GM20000 (cell line): ENCODE data around the gene RAB7A.

Experiments
- DNase-seq: peaks from one replicate; pipeline ENCODE4 v3.0.0; 2012; ENCODE audit warnings: low spot score
- TF ChIP-seq, protein P1 (sequence below): IDR thresholded peaks from 2 replicates; pipeline ENCODE4 v1.5.1; 2012; ENCODE audit warnings: mild to moderate bottlenecking, control low read depth; ENCODE audit errors: extremely low read depth, missing control alignments

RAB7A gene

DNA sequence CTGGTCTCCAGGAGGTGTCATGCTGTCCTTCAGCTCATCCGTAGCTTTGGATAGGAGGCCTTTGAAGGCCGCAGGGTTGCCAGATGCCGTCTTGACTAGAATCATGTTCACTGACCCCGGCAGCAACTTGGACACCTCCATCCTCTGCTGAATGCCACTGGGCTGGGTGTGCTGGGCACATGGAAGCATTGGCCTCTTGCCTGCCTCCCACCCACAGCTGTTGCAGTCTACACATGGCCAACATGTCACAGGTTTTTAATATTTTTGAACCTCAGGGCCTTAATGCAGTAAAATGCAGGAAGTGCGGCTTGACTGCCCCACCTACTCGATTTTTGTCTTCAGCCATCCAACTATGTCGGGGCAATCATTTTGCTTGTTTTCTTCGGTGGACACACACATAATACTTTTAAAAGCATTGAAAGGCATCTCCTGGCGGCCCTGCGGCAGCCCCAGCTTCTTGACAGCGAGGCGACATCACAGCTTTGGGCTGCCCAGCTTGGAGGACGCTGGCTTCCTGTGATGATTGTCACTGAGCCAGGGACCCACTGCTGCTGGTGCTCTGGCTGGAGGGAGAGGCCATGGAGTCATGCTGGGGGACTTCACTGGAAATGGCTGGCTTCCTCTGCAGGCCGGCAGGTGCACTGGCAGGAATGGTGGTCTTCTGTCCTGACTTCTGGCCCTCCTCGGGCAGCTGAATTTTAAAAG is 121.8 kb downstream of the RAB7A start:
- no peak for DNase-seq
- TF ChIP-seq, protein P1, sequence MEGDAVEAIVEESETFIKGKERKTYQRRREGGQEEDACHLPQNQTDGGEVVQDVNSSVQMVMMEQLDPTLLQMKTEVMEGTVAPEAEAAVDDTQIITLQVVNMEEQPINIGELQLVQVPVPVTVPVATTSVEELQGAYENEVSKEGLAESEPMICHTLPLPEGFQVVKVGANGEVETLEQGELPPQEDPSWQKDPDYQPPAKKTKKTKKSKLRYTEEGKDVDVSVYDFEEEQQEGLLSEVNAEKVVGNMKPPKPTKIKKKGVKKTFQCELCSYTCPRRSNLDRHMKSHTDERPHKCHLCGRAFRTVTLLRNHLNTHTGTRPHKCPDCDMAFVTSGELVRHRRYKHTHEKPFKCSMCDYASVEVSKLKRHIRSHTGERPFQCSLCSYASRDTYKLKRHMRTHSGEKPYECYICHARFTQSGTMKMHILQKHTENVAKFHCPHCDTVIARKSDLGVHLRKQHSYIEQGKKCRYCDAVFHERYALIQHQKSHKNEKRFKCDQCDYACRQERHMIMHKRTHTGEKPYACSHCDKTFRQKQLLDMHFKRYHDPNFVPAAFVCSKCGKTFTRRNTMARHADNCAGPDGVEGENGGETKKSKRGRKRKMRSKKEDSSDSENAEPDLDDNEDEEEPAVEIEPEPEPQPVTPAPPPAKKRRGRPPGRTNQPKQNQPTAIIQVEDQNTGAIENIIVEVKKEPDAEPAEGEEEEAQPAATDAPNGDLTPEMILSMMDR, result no peak

DNA sequence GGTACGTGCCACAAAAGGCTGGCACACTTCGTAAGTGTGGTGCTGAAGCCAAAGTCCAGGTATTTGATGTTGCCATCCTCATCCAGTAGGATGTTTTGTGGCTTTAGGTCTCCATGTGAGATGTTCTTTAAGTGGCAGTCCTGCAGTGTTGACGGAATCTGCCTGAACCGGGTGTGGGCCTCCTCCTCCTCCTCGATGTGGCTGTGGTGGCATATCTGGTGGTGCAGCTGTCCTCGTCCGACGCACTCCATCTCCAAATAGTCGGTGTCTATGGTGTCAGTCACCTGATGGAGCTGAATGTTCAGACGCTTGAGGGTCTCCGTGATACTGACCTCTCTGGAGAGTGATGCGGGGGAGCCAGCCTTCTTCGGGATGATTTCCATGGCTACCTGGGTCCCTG is 123.0 kb downstream of the RAB7A start:
- TF ChIP-seq, protein P1, result no peak
- DNase-seq, result no peak

DNA sequence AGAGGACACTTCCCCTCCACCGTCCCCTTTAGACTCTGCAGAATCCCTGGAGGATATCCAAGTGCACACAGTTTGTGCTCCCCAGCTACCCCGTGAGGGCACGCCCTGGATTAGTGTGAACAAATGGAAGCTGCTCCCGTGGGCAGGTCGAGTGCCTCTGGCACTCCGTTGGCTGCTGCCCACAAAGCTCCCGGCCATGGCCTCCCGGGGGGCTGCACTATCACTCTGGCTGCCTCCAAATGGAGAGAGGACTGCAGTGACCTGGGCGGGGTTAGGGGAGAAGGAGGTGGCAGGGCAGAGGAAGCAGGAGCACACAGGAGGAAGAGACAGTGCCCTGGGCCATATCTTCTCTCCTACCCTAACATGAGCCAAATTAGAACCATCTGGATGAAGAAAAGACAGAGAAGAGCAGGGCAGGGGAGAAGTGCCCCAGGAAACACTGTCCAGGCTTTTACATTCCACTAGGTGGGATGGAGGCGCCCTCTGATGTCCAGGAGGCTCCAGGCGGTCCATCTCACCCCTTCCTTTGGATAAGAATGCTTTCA is 124.0 kb downstream of the RAB7A start:
- TF ChIP-seq, protein P1, result no peak
- no peak for DNase-seq

DNA sequence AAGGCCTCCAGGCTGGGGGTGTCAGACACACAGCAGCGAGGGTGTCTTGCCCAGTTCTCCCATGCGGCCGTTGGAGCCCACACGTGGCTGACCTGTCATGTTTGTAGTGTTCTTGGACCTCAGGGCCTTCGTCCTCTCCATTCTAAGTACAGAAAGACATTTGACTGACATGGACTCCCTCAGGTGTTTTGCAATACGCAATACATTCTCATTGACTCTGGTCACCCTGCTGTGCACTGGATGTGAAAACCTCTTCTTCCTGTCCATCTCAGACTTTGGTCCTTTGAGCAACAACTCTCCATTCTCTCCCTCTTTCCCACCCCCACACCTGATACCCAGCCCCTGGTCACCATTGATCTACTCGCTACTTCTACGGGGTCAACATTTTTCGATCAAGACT is 124.6 kb downstream of the RAB7A start:
- no peak for DNase-seq
- TF ChIP-seq, protein P1, result no peak

DNA sequence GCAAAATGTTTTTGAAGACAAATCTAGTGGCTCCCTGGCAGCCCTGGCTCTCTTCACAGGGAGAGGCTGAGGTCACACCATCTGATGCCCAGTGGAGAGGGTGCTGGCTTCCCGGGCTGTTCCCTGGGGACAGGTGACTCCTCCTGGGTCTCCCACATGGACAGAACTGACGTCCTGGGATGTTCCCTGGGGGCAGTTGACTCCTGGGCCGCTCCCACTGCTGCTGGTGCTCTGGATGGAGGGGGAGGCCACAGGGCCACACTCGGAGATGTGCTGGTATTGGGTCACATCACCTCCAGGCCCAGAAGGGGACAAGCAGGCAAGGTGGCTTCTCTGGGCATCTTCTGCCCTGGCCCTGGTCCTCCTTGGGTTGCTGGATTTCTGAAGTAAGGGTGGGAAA is 125.6 kb downstream of the RAB7A start:
- no peak for DNase-seq

DNA sequence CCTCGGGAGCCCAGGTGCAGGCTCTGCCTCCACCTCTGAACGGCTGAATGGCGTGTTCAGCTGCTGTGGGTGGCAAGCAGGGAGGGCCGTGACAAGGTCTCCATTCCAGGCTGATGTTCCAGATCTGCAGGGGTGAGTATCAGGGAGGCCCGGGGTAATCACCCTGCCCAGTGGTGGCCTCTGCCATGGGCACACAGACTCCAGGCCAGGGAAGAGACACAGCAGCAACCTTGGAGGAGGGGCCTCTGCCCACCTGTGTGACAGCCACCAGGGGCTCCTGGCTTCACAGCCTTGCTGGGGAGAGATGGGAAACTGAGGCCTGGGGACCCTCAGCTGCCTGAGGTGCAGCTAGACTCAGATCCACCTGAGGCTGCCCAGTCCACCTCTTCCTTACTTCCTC is 127.8 kb downstream of the RAB7A start:
- TF ChIP-seq, protein P1, result no peak
- DNase-seq, result no peak

More for the DNA sequence above, 125.6 kb downstream of the RAB7A start:
- TF ChIP-seq, protein P1, result no peak

DNA sequence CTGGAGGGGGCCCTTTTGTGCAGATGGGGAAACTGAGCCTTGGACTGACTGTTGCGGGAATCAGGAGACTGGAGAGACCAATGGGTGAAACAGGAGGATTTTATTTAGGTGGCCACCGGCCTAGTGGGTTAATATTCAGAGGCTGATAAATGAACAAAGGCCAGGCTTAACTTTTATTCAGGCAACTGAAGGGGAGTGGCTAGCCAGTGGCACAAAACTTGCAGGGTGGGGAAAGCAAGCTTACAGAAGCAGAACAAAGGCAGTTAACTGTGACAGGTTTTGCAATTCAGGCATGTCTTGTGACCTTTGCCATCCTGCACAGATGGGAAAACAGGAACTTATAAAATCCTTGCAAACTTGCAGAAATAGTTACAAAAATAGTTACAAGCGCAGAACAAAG is 128.5 kb downstream of the RAB7A start:
- TF ChIP-seq, protein P1, result no peak
- DNase-seq, result no peak
